B cell (primary cell): ENCODE data around the gene SMARCD3. TPM values are rescaled to one million over a fixed set of nuclear protein-coding genes. Genes with fewer than 3 reads are reported as not detected.

Source experiments
- ATAC-seq: fragments of 200-7000 bp; cut with Tn5 transposase; one replicate; pipeline ENCODE4 v1.10.0; 2021; ENCODE audit warnings: low read depth, mild to moderate bottlenecking, moderate number of reproducible peaks, moderate library complexity
- CTCF ChIA-PET: fragments of 350-600 bp; sonication (Branson Sonifier 250); formaldehyde crosslinking; loops from one replicate; lab custom pipeline; 2021; ENCODE audit warnings: antibody characterized with exemption, inconsistent platforms; lab: Charles Lee
- POLR2A ChIA-PET: fragments of 350-600 bp; sonication (Branson Sonifier 250); formaldehyde crosslinking; loops from one replicate; lab custom pipeline; 2021; ENCODE audit warnings: antibody characterized with exemption; lab: Charles Lee
- DNase-seq: peaks from one replicate; pipeline ENCODE4 v3.0.0; 2013
- H2AFZ ChIP-seq: 2 replicates; pipeline ENCODE4 v1.6.1; 2012; ENCODE audit warnings: mild to moderate bottlenecking, low read depth, low read length; ENCODE audit not compliant: insufficient read depth, poor library complexity, severe bottlenecking
- H3K27ac ChIP-seq, 2 donors: 1 replicate in 1 of 2; 2 replicates in 1 of 2; pipeline ENCODE4 v1.5.1; 2012 to 2013; ENCODE audit warnings: low read length in 2 of 2, mild to moderate bottlenecking in 2 of 2, moderate library complexity in 1 of 2
- H3K27me3 ChIP-seq, 4 experiments: fragments of 200-600 bp in 1 of 4; sonication (generic) in 1 of 4; replicated peaks in 1 of 4; 1 replicate in 2 of 4; 2 replicates in 2 of 4; pipeline versions ENCODE4 v1.6.1 to v1.7.0; 2013 to 2016; ENCODE audit warnings: low read length in 3 of 4, mild to moderate bottlenecking in 2 of 4, mixed read lengths in 1 of 4, moderate library complexity in 1 of 4; ENCODE audit not compliant: insufficient read depth in 4 of 4, control insufficient read depth in 3 of 4; ENCODE audit errors: control extremely low read depth in 1 of 4
- H3K36me3 ChIP-seq, 2 experiments: replicated peaks in 1 of 2; 1 replicate in 1 of 2; 2 replicates in 1 of 2; pipeline versions ENCODE4 v1.6.1 to v1.7.1; 2013; ENCODE audit warnings: low read length in 1 of 2; ENCODE audit not compliant: insufficient read depth in 2 of 2, control insufficient read depth in 1 of 2; ENCODE audit errors: control extremely low read depth in 1 of 2, extremely low read depth in 1 of 2
- H3K4me1 ChIP-seq, 2 donors: fragments of 200-600 bp in 1 of 2; sonication (generic) in 1 of 2; 1 replicate in 1 of 2; 2 replicates in 1 of 2; pipeline versions ENCODE4 v1.5.1 to v1.6.1; 2013 to 2017; ENCODE audit warnings: low read length in 2 of 2; ENCODE audit not compliant: control insufficient read depth in 2 of 2, insufficient read depth in 2 of 2
- H3K4me2 ChIP-seq: replicated peaks from 2 replicates; pipeline ENCODE3; 2012; ENCODE audit warnings: mild to moderate bottlenecking, low read depth, low read length; ENCODE audit not compliant: poor library complexity, severe bottlenecking
- H3K4me3 ChIP-seq, 5 experiments: fragments of 200-600 bp in 1 of 5; sonication (generic) in 1 of 5; 1 replicate in 3 of 5; 2 replicates in 2 of 5; pipeline versions ENCODE4 v1.5.1 to v1.7.0; 2011 to 2016; ENCODE audit warnings: low read length in 4 of 5, mild to moderate bottlenecking in 4 of 5, low read depth in 2 of 5, control low read depth in 1 of 5, moderate library complexity in 1 of 5; ENCODE audit not compliant: insufficient read depth in 1 of 5; ENCODE audit errors: control extremely low read depth in 1 of 5, extremely low read depth in 1 of 5
- H3K79me2 ChIP-seq: fragments of 200-600 bp; sonication (generic); one replicate; pipeline ENCODE4 v1.6.0; 2016; ENCODE audit warnings: low read length; ENCODE audit not compliant: control insufficient read depth, insufficient read depth
- H3K9ac ChIP-seq: fragments of 200-600 bp; sonication (generic); 2 replicates; pipeline ENCODE4 v1.6.1; 2017; ENCODE audit warnings: mild to moderate bottlenecking, low read length, moderate library complexity
- H3K9me3 ChIP-seq, 3 donors: one replicate each; pipeline versions ENCODE4 v1.6.1 to v1.7.1; 2013; ENCODE audit warnings: low read length in 2 of 3; ENCODE audit not compliant: control insufficient read depth in 2 of 3, insufficient read depth in 1 of 3; ENCODE audit errors: control extremely low read depth in 1 of 3
- H4K20me1 ChIP-seq: 2 replicates; pipeline ENCODE4 v1.6.0; 2012; ENCODE audit warnings: mild to moderate bottlenecking, low read length; ENCODE audit not compliant: insufficient read depth, control insufficient read depth, poor library complexity, severe bottlenecking
- H3K27ac Mint-ChIP-seq: one replicate; pipeline ENCODE4 v1.8.0; 2021; ENCODE audit warnings: mixed read lengths
- H3K27me3 Mint-ChIP-seq: one replicate; pipeline ENCODE4 v1.8.0; 2021; ENCODE audit warnings: mixed read lengths
- H3K4me1 Mint-ChIP-seq: one replicate; pipeline ENCODE4 v1.8.0; 2021; ENCODE audit warnings: mixed read lengths
- H3K4me3 Mint-ChIP-seq: one replicate; pipeline ENCODE4 v1.8.0; 2021; ENCODE audit warnings: mixed read lengths
- H3K9me3 Mint-ChIP-seq: one replicate; pipeline ENCODE4 v1.8.0; 2022; ENCODE audit warnings: mixed read lengths; ENCODE audit not compliant: insufficient read depth
- CTCF ChIP-seq: fragments of 200-600 bp; IDR thresholded peaks from one replicate; pipeline ENCODE4 v1.8.0; 2022; ENCODE audit warnings: antibody characterized with exemption, mild to moderate bottlenecking
- WGBS: methylation state at CpG from one replicate; pipeline ENCODE4 v1.1.5; 2013; ENCODE audit warnings: missing lambda C conversion rate; ENCODE audit not compliant: insufficient coverage; 5-methylcytosine and 5-hydroxymethylcytosine counted together
- intact Hi-C: fragments of 100-400 bp; cut with micrococcal nuclease; formaldehyde crosslinking; loops from one replicate; pipeline ENCODE4 v1.10.0; 2022
- polyA plus RNA-seq: library from polyadenylated mRNA; depleted of rRNA; stranded (reverse); fragments of >200 nt; gene quantifications from 2 replicates; pipeline ENCODE4 v1.2.3, GENCODE V29; 2012
- total RNA-seq, 2 donors: library from RNA; stranded (reverse); fragments of 120-200 nt in 1 of 2; gene quantifications; 1 replicate in 1 of 2; 2 replicates in 1 of 2; pipeline versions ENCODE4 v1.2.3 to v1.2.4, GENCODE V29; 2013 to 2022

The SMARCD3 gene
- total and polyA plus RNA-seq, 2 donors (not counting 1 experiment from before 2014, with no cell fraction given), result 1.0 TPM; not detected in 1

- CTCF ChIA-PET, result interaction anchor here (1.3 to 4.4 kb wide), 2 partner anchors 16 to 76 kb away, joined by 4 to 34 read pairs; no protein-coding TSS in a partner anchor
- peaks cover 27 to 31% of the 10 kb centered on the region in 2 donors for H3K4me1 ChIP-seq
- peak overlapping the region; percentile 60 to 97 (median 81) for H3K4me3 ChIP-seq
- peaks cover 0 to 18% of the 10 kb centered on the region in 2 experiments for H3K36me3 ChIP-seq
- H3K27me3 ChIP-seq, result no peaks in the 10 kb centered on the region
- intact Hi-C loops, result no loop called here
- Mint-ChIP-seq H3K27ac (peak overlapping the region; percentile 56), H3K27me3 (no peaks in the 10 kb centered on the region), H3K9me3 (no peaks in the 10 kb centered on the region), H3K4me3 (peak overlapping the region; percentile 95), H3K4me1 (peaks cover 53% of the 10 kb centered on the region)
- WGBS, result 76% methylated on average over 3 of the region's 10 CpGs
- no peak for TF ChIP-seq CTCF
- H3K27ac ChIP-seq, result peak overlapping the region in 1 of 2 donors; percentile 73
- POLR2A ChIA-PET, result interaction anchor here (1.4 kb wide), 1 partner anchor 16 kb away, joined by 13 read pairs; no protein-coding TSS in a partner anchor
- peaks cover 19% of the 10 kb centered on the region for H4K20me1 ChIP-seq
- DNase-seq, result no peak
- peak overlapping the region; percentile 78 for H3K4me2 ChIP-seq
- peak overlapping the region; percentile 99 for H2AFZ ChIP-seq
- no peak for ATAC-seq
- H3K9ac ChIP-seq, result peak overlapping the region; percentile 92
- peaks cover 38% of the 10 kb centered on the region for H3K79me2 ChIP-seq
- no peaks in the 10 kb centered on the region for H3K9me3 ChIP-seq
Measured at GRCh38 chr7:151228024-151228866, 20.2 kb downstream of the SMARCD3 start.
